GM12892 (cell line): ENCODE measurements around the gene PLXNB3.

ENCODE experiments used
- POLR2AphosphoS5 ChIP-seq: IDR thresholded peaks from 2 replicates; pipeline ENCODE4 v1.6.1; 2011; ENCODE audit warnings: low read depth, low read length, control low read depth
- TAF1 ChIP-seq: IDR thresholded peaks from 2 replicates; pipeline ENCODE4 v1.6.1; 2011; ENCODE audit warnings: low read depth, mild to moderate bottlenecking, control low read depth, low read length, borderline replicate concordance

DNA sequence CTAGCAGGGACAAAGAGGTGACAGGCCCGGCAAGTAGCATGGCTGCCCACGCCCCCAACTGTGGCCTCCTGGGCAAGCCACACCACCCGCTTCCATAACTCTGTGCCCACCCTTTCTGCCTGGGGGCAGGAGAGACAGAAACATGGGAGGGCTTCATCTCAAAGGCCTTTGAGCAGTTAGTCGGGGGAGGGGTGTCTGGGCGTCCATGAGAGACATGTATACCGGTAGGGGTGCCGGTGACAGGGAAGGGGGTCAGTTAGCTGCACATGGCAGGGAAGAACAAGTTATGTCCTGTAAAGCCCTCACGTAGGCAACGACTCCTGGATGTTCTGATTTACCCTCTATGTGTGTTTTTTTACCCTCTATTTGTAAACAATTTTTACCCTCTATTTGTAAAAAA lies 57.0 kb downstream of the PLXNB3 start:
- TF ChIP-seq TAF1: no peak
- TF ChIP-seq POLR2AphosphoS5: no peak
